Measurements from ENCODE around the gene ADAP2.
A peak's percentile ranks its signal among the peaks of the same experiment; 100 is the strongest.

The ADAP2 gene

DNA sequence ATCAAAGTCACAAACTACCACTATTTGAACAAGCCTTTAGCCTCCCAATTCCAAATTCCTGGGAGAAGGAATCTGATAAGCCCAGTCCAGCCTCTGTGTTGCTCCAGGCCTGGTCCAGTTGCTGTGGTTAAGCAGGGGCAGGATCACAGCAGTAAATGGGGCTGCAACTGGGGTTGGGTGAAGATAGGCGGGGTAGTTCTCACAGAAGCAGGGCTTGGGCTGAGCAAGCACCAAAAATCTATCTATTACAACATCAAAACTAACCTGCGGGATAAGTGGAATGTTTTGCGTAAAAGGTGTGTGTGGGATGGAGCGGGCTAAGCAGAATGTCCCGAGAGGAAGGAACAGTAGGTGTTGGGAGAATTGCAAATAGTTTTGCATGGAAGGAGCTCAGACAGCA is 26.1 kb downstream of the ADAP2 start:
- TF ChIP-seq, protein P1, sequence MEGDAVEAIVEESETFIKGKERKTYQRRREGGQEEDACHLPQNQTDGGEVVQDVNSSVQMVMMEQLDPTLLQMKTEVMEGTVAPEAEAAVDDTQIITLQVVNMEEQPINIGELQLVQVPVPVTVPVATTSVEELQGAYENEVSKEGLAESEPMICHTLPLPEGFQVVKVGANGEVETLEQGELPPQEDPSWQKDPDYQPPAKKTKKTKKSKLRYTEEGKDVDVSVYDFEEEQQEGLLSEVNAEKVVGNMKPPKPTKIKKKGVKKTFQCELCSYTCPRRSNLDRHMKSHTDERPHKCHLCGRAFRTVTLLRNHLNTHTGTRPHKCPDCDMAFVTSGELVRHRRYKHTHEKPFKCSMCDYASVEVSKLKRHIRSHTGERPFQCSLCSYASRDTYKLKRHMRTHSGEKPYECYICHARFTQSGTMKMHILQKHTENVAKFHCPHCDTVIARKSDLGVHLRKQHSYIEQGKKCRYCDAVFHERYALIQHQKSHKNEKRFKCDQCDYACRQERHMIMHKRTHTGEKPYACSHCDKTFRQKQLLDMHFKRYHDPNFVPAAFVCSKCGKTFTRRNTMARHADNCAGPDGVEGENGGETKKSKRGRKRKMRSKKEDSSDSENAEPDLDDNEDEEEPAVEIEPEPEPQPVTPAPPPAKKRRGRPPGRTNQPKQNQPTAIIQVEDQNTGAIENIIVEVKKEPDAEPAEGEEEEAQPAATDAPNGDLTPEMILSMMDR (IDR thresholded peaks at IDR 0.05; ENCODE audit: control insufficient read depth, insufficient read depth, low read depth, low read length, missing control alignments), result no peak
- no peak for DNase-seq (ENCODE audit: low read depth)
- no peak overlapping the region for H3K4me3 ChIP-seq (ENCODE audit: control insufficient read depth, low read depth, low read length)

DNA sequence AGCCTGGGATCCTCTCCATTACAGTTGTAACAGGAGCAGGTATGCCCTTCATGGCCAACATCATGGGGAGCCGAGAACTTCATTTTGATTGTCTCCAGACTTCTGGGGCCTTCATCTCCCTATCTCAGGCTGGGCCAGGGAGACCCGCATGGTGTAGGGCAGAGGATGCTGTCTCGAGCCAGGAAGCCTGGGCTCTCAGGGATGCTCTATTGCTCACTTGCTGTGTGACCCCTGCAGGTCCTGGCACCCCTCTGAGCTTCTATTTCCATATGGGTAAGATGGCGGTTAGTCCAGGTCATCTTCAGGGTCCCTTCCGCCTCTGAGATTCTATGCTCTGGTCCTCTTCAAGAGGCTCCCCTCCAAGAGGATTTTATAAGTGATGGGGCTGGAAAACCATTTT is 28.4 kb downstream of the ADAP2 start:
- no peak overlapping the region for H3K4me3 ChIP-seq (ENCODE audit: control insufficient read depth, low read depth, low read length)
- TF ChIP-seq, protein P1 (IDR thresholded peaks at IDR 0.05; ENCODE audit: control insufficient read depth, insufficient read depth, low read depth, low read length, missing control alignments), result no peak
- no peak for DNase-seq (ENCODE audit: low read depth)

DNA sequence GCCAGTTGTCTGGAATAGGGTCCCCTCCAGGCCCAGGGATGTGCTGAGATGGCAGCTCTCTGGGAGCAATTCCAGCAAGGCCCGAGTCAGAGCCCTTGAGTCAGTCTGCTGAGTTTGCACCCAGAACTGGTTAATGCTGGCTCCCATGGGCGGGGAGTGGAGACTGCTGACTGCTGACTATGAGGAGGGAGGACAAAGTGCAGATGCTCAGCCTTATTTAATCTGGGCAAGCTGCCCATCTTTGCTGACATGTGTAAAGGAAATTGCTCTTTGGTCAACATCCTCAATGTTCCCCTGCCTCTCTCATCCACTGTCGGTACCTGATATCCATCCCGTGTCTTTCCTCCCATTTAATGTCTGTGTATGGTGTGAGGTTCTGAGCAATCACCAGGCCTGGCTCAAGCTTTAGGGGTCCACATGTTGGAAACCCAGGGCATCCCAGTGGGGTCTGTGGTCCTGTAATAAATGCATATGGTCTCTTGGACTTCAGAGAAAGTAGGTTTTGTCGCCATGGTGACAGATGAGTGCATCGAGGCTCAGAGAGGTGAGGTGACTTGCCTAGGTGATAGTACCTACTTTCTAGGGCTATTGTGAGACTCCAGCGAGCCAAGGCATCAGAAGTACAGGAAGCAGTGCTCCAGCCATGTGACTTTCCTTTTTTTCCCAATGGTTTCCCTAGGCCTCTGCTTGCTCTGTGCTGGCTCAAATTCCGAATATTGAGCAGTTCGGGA is 29.1 kb downstream of the ADAP2 start:
- H3K4me3 ChIP-seq (ENCODE audit: control insufficient read depth, low read depth, low read length), result no peak overlapping the region
- DNase-seq (ENCODE audit: low read depth), result peak; percentile 53
- TF ChIP-seq, protein P1 (IDR thresholded peaks at IDR 0.05; ENCODE audit: control insufficient read depth, insufficient read depth, low read depth, low read length, missing control alignments), result no peak

DNA sequence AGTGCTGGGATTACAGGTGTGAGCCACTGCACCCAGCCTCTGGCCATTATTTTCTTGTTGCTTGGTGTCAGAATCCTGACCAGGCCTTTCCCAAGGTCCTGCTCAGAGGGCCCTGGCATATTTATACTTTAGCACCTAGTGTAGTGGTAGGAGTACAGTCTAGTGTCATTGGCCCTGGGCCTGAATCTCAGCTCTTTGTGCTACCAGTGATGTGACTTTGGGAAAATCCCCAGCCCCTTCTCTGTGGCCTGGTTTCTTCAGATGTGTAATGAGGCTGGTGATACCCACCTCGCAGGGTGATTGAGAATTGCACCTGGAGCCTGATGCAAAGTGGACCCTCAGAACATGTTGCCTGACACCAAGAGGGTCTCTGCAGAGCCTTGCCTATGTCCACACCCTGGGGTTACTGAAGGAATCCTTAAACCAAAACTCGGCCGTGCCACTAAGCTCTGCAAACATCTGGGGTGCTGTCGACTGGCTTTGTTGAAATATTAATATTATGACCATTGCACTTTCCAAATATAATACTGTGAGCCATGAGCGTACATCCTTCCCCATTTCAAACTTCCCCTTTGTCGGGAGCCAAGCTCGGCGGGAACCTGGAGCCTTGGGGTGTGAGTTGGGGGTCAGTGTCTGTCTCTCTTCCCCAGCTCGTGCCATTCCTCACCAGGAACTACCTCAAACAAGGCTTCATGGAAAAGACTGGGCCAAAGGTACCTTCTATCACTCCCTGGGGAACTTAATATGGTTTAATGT is 31.1 kb downstream of the ADAP2 start:
- H3K4me3 ChIP-seq (ENCODE audit: control insufficient read depth, low read depth, low read length), result no peak overlapping the region
- TF ChIP-seq, protein P1 (IDR thresholded peaks at IDR 0.05; ENCODE audit: control insufficient read depth, insufficient read depth, low read depth, low read length, missing control alignments), result no peak
- no peak for DNase-seq (ENCODE audit: low read depth)

DNA sequence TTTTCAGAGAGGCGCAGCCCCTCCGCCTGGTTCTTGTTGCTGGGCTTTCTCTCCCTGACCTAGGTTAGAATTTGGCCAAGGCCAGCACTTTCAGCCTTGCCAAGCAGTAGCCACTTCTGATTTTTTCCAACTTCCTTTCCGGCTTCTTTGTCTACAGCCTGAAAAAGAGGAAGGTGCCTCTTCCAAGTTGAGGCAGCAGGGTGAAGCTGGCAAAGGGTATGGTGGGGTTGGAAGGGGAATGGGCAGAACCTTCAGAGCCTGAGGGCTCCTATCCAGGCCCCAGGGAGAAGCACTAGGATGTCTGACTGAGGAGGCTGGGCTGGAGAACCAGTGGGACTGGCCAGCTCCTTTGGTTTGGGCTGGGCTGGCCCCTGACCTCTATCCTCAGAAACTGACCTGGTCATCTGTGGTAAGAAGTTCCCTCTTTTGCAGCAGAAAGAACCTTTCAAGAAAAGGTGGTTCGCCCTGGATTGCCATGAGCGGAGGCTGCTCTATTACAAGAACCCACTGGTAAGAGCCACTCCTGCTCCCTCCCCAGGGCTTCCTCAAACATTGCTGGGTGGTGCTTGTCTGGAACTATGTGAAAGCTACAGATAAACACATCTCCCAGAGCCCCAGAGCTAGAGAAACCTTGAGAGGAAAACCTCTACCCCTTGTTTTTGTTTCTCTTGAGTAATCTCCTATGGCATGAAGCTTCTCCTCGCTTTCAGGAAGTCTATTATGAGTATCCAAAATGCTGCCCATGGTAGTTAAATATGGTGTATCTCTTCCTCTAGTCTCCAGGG is 32.5 kb downstream of the ADAP2 start:
- H3K4me3 ChIP-seq (ENCODE audit: control insufficient read depth, low read depth, low read length), result no peak overlapping the region
- TF ChIP-seq, protein P1 (IDR thresholded peaks at IDR 0.05; ENCODE audit: control insufficient read depth, insufficient read depth, low read depth, low read length, missing control alignments), result no peak
- DNase-seq (ENCODE audit: low read depth), result no peak

DNA sequence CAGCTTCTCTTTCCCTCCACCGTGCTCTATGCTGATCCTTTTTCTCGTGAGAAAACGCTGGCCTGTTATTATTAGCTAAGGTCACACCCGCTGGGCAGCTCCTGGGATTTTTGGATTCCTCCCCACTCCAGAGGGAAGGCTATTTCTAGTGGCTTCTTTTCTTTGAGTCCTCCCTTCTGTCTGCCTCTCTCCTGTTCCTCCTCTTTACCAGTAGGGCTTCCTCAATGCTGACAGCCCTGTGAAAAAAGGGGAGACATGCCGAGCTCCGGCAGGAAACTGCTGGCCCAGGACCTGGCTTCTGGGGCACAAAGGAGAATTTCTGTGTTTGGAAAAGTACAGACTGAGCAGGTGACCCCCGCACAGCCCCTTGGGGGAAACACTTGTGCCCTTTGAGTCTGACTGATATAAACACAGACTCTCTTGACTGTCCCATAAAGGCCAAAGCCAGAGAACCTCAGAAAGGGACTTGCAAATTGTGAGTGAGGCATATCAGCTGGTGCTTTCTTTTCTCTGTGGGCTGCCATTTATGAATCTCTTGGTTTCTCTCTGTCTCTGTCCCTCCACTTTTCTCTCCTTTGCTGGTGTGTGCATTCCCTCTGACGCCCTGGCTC is 35.1 kb downstream of the ADAP2 start:
- no peak overlapping the region for H3K4me3 ChIP-seq (ENCODE audit: control insufficient read depth, low read depth, low read length)
- no peak for DNase-seq (ENCODE audit: low read depth)
- TF ChIP-seq, protein P1 (IDR thresholded peaks at IDR 0.05; ENCODE audit: control insufficient read depth, insufficient read depth, low read depth, low read length, missing control alignments), result peak; percentile 6

Data from AG09309 (cell line).